Hematopoietic multipotent progenitor cell treated with erythropoietin and hydrocortisone succinate and interleukin-3 and kit ligand, for 4 days (in vitro differentiated cells): ENCODE data around the gene LRRIQ4.
A peak's percentile ranks its signal among the peaks of the same experiment; 100 is the strongest.

Experiments used
- DNase-seq: peaks from one replicate; pipeline ENCODE4 v3.0.0-alpha.2; 2015

Gene LRRIQ4

GRCh38 chr3:169812332-169813235 is at the start of gene LRRIQ4, which contains the start of gene LRRC34:
Gene LRRIQ4, plus strand, starts transcription at chr3:169812870. Its CDS starts 9,052 bp downstream, at chr3:169821922.
Gene LRRC34, minus strand, starts transcription at chr3:169812904. Its CDS starts 356 bp downstream, at chr3:169812548.
- peak; percentile 94 for DNase-seq

DNA sequence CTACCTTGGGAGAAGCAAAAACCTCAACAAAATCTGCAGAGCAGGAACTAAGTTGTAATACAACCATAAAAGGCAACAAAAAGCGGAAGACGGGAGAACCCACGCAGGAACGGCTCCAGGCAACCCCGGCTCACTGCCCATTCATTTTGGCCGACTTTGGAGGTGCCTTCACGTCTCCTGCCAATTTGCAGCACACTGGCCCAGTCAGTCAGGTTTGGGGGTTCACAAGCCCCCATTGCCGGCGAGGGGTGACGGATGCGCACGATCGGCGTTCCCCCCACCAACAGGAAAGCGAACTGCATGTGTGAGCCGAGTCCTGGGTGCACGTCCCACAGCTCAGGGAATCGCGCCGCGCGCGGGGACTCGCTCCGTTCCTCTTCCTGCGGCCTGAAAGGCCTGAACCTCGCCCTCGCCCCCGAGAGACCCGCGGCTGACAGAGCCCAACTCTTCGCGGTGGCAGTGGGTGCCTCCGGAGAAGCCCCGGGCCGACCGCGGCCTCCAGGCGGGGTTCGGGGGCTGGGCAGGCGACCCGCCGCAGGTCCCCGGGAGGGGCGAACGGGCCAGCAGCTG is 48.3 kb upstream of the LRRIQ4 start:
- peak; percentile 88 for DNase-seq

DNA sequence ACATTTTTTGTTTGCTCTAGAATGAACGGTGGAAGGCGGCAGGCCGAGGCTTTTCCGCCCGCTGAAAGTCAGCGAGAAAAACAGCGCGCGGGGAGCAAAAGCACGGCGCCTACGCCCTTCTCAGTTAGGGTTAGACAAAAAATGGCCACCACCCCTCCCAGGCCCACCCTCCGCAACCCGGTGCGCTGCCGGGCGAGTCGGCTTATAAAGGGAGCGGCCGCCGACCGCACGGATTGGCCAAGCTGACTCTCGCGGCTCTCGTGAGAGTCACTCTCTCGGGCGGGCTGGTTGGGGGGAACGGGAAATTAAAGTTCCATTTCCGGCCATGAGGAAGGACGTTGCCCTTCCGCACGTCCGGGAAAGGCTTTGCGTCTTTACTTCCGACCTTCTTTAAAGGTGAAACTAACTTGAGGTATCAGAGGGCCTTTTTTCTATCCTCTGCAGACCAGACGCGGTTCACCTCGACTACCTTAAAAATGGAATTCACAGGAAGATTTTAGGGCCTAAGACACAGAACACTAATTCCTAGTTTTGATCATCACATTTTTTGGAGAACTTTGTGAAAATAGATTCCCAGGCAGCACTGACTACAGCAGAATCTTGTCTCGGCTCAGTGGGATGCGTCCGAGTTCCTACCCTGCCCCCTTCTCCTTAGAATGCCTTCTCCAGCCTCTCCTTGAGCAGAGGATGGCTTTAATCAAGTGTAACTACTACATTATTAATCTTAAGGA is 47.6 kb upstream of the LRRIQ4 start, which contains the start of gene TERC:
Gene TERC (minus strand): TSS at position 179 of the 731 bp plus-strand sequence.
- peak; percentile 96 for DNase-seq

- DNase-seq: peak; percentile 95
Measured at GRCh38 chr3:169769287-169770181, 43.1 kb upstream of the LRRIQ4 start, which contains the start of gene ACTRT3. Gene ACTRT3, minus strand, starts transcription at chr3:169769561. Its CDS starts 41 bp downstream, at chr3:169769520.

DNA sequence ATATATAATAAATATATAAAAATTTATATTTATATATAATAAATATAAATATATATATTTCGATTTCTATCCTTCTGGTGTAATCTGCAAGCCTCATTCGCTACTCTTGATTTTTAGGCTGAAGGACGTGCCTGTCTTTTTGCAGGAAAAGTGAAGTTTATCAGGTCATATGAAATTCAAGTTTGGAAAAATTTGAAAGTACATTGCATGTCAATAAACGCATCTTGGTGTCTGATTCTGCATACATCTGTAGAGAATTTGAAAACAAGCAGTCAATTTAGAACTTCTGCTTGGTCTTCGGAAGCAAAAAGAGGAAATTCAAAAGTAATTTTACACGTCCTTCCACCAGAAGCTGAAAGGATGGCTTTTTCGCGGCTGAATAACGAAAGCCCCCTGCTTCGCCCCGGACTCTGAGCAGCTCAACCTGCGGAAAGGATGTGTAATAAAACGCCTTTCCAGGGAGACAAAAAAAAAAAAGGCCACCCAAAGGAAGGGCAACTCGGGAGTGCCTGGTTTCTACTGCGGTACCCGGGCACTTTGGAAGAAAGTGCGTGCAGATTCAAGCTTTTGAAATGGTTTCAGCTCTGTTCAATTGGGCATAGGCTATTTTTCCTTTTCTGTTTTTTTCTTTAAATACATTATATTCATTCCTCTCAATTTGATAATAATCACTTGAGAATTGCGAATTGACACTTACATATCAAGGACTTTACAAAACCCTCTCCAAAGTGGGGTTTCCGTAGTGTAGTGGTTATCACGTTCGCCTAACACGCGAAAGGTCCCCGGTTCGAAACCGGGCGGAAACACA is 41.0 kb upstream of the LRRIQ4 start:
- DNase-seq: peak; percentile 93

DNA sequence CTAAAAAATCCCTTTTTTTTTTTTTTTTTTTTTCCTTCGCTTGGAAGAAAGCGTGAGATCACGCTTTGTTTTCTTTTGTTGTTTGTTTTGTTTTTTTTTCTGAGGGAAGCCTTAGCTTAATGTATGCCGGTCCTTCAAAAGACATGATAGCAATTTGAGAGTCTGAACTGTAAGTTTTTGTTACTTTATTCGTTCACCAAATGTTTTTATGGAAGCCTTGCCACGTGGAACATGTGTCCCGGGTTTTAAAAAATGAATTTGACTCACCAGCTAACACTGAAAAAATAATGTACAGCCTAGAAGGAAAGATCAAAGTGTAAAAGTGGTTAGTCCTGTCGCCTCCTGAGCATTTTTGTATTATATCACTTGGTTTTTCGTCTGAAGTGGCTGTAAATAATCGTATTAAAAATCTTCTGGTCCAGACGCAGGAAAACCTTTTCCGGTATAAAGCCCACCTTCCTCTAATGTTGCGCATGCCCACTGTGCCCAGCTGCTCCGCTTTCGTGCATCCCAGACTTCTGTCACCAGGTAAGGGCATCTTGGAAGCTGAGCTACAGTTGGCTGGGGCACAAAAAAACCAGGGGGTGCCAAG is 40.3 kb upstream of the LRRIQ4 start:
- DNase-seq: peak; percentile 89

DNA sequence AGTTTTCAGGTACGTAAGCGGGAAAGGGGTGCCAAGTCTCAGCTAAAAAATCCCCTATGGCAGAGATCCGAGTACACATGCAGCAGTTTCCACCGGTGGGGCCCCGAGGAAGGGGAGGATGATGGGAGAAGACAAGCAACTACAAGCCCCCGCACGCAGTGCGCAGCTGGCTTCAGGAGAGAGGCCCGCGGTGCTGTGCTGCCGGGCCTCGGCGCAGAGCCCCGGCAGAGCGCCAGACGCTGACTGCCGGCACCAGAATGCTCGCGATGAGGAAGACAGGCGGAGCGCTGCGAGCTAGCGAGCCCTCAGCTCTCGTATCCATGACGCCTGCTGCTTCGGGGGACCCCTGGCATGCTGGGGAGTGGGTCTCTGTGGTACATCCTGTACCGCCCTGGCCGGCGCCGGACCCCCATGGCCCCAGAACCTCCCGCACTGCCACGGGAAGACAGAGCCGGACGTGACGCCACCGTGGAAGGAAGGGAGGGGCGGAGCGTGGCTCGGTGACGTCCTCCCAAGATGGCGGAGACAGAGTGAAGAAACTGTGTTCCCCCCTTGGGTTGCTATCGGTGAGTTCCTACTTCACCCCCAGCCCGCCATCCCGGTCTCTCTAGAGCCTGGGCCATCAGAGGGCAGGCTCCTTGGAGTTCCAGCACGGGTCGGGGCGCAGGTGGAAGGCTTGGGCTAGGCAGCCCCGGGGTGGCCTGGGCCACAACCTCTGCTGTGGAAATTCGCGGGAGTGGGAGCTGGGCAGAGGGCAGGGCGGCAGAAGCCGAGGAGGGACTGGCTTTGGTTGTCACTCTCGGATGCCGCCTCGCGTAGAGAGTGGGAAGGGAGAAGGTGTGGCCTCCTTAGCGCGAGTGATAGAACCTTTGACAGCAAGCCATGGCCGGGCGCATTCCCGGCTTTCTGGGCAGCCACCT is 39.5 kb upstream of the LRRIQ4 start, which contains the start of gene MYNN:
Gene MYNN (plus strand): TSS at position 500 of the 920 bp plus-strand sequence. CDS start 900 bp downstream, outside the sequence.
- peak; percentile 96 for DNase-seq

- DNase-seq: no peak
Measured at GRCh38 chr3:169774186-169774585, 38.5 kb upstream of the LRRIQ4 start.

DNA sequence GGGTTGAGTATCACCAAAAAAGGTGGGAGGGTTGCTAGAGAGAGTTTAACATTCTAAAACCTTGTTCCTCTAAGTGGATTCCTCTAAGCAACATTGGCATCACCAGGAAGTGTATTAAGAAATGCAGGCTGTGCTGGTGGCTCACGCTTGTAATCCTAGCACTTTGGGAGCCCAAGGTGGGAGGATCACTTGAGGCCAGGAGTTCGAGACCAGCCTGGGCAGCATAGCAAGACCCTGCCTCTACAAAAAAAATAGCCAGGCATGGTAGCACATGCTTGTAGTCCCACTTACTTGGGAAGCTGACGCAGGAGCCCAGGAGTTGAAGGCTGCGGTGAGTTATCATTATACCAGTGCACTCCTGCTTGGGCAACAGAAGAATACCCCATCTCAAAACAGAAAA is 34.8 kb upstream of the LRRIQ4 start:
- DNase-seq: no peak

GRCh38 chr3:169780742-169781141 is 31.9 kb upstream of the LRRIQ4 start:
- peak; percentile 49 for DNase-seq

DNA sequence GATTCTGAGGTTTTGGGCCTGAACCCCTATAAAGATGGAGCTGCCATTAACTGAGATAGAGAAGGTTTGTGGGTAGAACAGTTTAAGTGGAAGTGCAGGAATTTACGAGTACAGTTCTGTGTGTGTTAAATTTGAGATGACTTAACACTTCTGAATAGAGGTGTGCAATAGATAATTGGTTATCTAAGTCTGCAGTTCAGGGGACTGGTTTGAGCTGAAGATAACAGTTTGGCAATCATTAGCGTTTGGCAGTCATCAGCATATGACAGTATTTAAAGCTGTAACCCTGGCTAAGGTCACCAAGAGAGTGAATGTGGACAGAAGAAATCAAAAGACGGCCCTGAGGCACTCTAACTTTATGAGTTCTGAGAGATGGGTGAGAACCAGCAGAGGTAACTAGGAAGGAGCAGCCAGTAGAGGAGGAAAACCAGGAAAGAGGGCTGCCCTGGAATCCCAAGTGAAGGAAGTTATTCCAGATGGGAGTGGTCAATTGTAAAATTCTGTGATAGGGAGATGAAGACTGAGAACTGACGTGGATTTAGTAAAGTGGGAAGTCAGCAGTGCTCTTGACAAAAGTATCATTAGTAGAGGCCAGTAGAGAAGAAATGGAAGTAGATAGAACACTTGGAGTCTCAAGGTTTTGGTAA is 31.3 kb upstream of the LRRIQ4 start:
- peak; percentile 81 for DNase-seq

DNA sequence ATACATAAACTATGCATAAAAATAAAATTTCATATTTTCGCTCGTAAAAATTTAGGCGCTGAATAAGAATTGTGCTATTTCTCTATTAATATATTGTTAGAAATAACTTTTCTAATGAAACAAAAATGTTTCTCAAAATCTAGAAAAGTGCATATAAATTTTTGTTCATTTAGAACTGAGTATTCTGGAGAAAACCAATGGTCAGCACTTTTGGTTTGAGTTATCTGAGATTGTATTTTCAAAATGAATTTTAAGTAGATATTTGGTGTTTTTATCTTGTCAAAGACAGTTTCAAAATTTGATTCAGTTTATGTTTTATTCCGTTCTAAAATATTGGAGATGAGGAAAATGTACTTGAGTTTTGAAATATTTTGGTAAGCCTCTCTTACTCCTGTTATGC is 25.6 kb upstream of the LRRIQ4 start:
- DNase-seq: no peak

- DNase-seq: no peak
Measured at GRCh38 chr3:169787791-169788190, 24.9 kb upstream of the LRRIQ4 start.

GRCh38 chr3:169790219-169790618 is 22.5 kb upstream of the LRRIQ4 start:
- no peak for DNase-seq

DNA sequence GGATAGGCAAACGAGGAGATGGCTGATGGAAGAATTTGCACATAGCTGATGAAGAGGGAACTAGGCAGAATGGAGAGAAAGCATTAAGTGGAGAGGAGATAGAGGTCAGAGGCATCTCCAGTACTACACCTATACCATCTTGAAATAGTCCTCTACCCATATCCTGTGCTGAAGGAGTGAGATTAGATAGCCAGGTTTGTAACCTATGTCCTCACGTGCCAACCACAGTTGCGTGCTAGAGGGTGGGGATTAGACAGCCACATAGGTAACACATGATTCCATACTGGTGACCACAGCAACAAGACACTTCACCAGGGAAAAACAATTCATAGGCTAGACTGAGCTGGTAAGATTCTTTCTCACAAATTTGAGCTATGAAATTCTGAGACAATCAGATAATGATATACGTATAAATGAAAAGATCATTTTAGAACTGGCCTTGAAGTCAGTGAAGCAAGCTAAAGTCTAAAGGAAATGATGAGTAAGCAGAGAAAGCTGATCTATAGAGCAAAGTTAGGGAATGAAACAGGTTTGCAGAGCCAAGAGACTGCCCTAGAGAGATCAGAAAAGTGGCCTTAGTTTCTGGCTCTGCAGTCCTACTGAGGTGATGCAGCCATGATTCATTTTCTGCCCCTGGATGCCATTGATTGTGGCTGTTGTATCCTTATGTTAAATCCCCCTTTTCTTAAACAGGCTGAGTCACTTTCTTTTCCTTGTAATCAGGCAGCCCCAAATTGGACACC is 21.8 kb upstream of the LRRIQ4 start:
- no peak for DNase-seq

DNA sequence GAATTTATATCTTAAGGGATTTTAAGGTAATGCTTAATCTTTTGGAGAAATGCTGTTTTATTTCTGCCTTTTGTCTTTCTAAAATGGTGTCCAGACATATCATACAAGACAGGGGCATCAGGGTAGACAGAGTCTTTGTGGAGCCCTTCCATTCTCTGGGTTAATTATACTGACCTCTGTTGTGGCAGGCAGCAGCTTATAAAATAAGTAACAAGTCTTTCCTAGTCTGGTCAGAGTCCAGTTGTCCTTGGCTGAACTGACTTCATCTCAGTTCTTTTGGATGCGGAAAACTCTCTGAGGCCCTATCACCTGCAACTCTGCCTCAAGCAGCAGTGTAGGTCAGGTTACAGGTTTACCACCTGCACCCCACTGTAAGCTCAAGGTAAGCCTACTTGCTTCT is 20.3 kb upstream of the LRRIQ4 start:
- no peak for DNase-seq

GRCh38 chr3:169804681-169805080 is 8.0 kb upstream of the LRRIQ4 start:
- DNase-seq: no peak

DNA sequence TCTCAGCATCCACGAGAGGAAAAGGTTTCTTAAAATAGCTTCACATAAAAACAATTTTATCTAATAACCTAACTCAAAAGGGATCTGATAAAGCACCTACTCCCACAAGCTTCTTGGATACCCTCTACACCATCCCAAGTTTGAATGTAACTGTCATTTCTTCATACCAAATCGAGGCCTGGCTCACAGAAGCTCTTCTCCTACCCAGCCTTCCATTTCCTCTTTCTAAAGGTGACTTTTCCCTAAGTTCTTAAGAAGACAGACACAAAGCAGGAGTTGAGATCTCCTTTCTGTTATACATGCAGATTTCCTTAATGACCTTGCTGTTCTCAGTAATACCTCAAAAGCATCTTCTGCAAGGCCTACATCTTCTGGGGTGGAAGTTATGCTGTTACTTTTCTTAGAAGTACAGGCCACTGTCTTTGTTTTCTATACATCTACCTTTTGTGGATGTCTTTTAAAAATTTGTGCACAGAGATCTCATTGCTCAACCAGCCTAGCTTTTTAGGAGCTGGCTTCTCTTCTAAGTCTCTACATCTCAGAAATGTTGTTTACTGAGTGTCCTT is 3.4 kb upstream of the LRRIQ4 start:
- DNase-seq: no peak
